Measurements from ENCODE around the gene CCDC169.

The CCDC169 gene

GRCh38 chr13:36344886-36345437 is 47.3 kb upstream of the CCDC169 start:
- Histone ChIP-seq H3K79me2 (ENCODE audit: low read length) (no peaks in the 10 kb centered on the region), H2AFZ (ENCODE audit: low read depth, low read length) (no peak overlapping the region), H3K4me3 (ENCODE audit: low read length) (no peak overlapping the region), H3K9me3 (ENCODE audit: insufficient read depth, low read length) (no peaks in the 10 kb centered on the region), H3K36me3 (replicated peaks; ENCODE audit: low read depth, low read length) (no peaks in the 10 kb centered on the region), H3K4me2 (ENCODE audit: low read length) (no peak overlapping the region), H3K4me1 (ENCODE audit: low read length) (peaks cover 14% of the 10 kb centered on the region), H3K27ac (ENCODE audit: low read length) (no peak overlapping the region), H3K9ac (ENCODE audit: low read length) (no peak overlapping the region), H3K27me3 (ENCODE audit: low read depth, low read length) (no peaks in the 10 kb centered on the region), H4K20me1 (ENCODE audit: insufficient read depth, low read length) (no peaks in the 10 kb centered on the region)
- TF ChIP-seq EZH2phosphoT487 (IDR thresholded peaks at IDR 0.05; ENCODE audit: low read depth), result no peak
- TF ChIP-seq CTCF (IDR thresholded peaks at IDR 0.05; ENCODE audit: low read depth, low read length), result no peak

- no peaks in the 10 kb centered on the region for H3K27me3 ChIP-seq (ENCODE audit: low read depth, low read length)
- H3K27ac ChIP-seq (ENCODE audit: low read length), result no peak overlapping the region
- H3K9ac ChIP-seq (ENCODE audit: low read length), result no peak overlapping the region
- no peaks in the 10 kb centered on the region for H3K36me3 ChIP-seq (replicated peaks; ENCODE audit: low read depth, low read length)
- H2AFZ ChIP-seq (ENCODE audit: low read depth, low read length), result no peak overlapping the region
- TF ChIP-seq CTCF (IDR thresholded peaks at IDR 0.05; ENCODE audit: low read depth, low read length) (no peak), EZH2phosphoT487 (IDR thresholded peaks at IDR 0.05; ENCODE audit: low read depth) (no peak)
- H3K9me3 ChIP-seq (ENCODE audit: insufficient read depth, low read length), result no peaks in the 10 kb centered on the region
- H4K20me1 ChIP-seq (ENCODE audit: insufficient read depth, low read length), result no peaks in the 10 kb centered on the region
- no peak overlapping the region for H3K4me3 ChIP-seq (ENCODE audit: low read length)
- no peaks in the 10 kb centered on the region for H3K79me2 ChIP-seq (ENCODE audit: low read length)
- H3K4me2 ChIP-seq (ENCODE audit: low read length), result no peak overlapping the region
- peaks cover 14% of the 10 kb centered on the region for H3K4me1 ChIP-seq (ENCODE audit: low read length)
These were observed 46.6 kb upstream of the CCDC169 start for GRCh38 chr13:36344173-36344572.

- no peaks in the 10 kb centered on the region for H3K27me3 ChIP-seq (ENCODE audit: low read depth, low read length)
- H3K4me3 ChIP-seq (ENCODE audit: low read length), result no peak overlapping the region
- H4K20me1 ChIP-seq (ENCODE audit: insufficient read depth, low read length), result no peaks in the 10 kb centered on the region
- no peak overlapping the region for H3K9ac ChIP-seq (ENCODE audit: low read length)
- H3K4me1 ChIP-seq (ENCODE audit: low read length), result peaks cover 14% of the 10 kb centered on the region
- TF ChIP-seq EZH2phosphoT487 (IDR thresholded peaks at IDR 0.05; ENCODE audit: low read depth), result no peak
- TF ChIP-seq CTCF (IDR thresholded peaks at IDR 0.05; ENCODE audit: low read depth, low read length), result no peak
- no peaks in the 10 kb centered on the region for H3K9me3 ChIP-seq (ENCODE audit: insufficient read depth, low read length)
- H3K27ac ChIP-seq (ENCODE audit: low read length), result no peak overlapping the region
- H2AFZ ChIP-seq (ENCODE audit: low read depth, low read length), result no peak overlapping the region
- H3K79me2 ChIP-seq (ENCODE audit: low read length), result no peaks in the 10 kb centered on the region
- no peak overlapping the region for H3K4me2 ChIP-seq (ENCODE audit: low read length)
- H3K36me3 ChIP-seq (replicated peaks; ENCODE audit: low read depth, low read length), result no peaks in the 10 kb centered on the region
These were observed 46.2 kb upstream of the CCDC169 start for GRCh38 chr13:36343766-36344165.

- H4K20me1 ChIP-seq (ENCODE audit: insufficient read depth, low read length), result no peaks in the 10 kb centered on the region
- H3K4me2 ChIP-seq (ENCODE audit: low read length), result no peak overlapping the region
- no peaks in the 10 kb centered on the region for H3K27me3 ChIP-seq (ENCODE audit: low read depth, low read length)
- no peak overlapping the region for H3K9ac ChIP-seq (ENCODE audit: low read length)
- TF ChIP-seq CTCF (IDR thresholded peaks at IDR 0.05; ENCODE audit: low read depth, low read length) (no peak), EZH2phosphoT487 (IDR thresholded peaks at IDR 0.05; ENCODE audit: low read depth) (no peak)
- no peak overlapping the region for H3K4me3 ChIP-seq (ENCODE audit: low read length)
- no peaks in the 10 kb centered on the region for H3K9me3 ChIP-seq (ENCODE audit: insufficient read depth, low read length)
- peaks cover 10% of the 10 kb centered on the region for H3K4me1 ChIP-seq (ENCODE audit: low read length)
- no peaks in the 10 kb centered on the region for H3K36me3 ChIP-seq (replicated peaks; ENCODE audit: low read depth, low read length)
- no peaks in the 10 kb centered on the region for H3K79me2 ChIP-seq (ENCODE audit: low read length)
- no peak overlapping the region for H3K27ac ChIP-seq (ENCODE audit: low read length)
- H2AFZ ChIP-seq (ENCODE audit: low read depth, low read length), result no peak overlapping the region
These were observed 45.1 kb upstream of the CCDC169 start for GRCh38 chr13:36342715-36343114.

Data from OCI-LY3 (cell line).